ENCODE data around the gene LYG1.
"Not testable (repeated sequence)": the region's sequence is repeated elsewhere in the genome, so short reads cannot be mapped to it uniquely, and the experiment has no call there.

- TF ChIP-seq POLR2AphosphoS5 (IDR thresholded peaks at IDR 0.05) = not testable (repeated sequence)
- TF ChIP-seq, protein P1, sequence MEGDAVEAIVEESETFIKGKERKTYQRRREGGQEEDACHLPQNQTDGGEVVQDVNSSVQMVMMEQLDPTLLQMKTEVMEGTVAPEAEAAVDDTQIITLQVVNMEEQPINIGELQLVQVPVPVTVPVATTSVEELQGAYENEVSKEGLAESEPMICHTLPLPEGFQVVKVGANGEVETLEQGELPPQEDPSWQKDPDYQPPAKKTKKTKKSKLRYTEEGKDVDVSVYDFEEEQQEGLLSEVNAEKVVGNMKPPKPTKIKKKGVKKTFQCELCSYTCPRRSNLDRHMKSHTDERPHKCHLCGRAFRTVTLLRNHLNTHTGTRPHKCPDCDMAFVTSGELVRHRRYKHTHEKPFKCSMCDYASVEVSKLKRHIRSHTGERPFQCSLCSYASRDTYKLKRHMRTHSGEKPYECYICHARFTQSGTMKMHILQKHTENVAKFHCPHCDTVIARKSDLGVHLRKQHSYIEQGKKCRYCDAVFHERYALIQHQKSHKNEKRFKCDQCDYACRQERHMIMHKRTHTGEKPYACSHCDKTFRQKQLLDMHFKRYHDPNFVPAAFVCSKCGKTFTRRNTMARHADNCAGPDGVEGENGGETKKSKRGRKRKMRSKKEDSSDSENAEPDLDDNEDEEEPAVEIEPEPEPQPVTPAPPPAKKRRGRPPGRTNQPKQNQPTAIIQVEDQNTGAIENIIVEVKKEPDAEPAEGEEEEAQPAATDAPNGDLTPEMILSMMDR (IDR thresholded peaks at IDR 0.05) = not testable (repeated sequence)
These were observed 44.4 kb upstream of the LYG1 start for GRCh38 chr2:99345446-99345845.

All from sigmoid colon (tissue), 4 donors.